OCI-LY1 (cell line): Measurements from ENCODE around the gene PI4KA.

ENCODE experiments used
- EZH2 ChIP-seq: fragments of 200-600 bp; sonication (generic), shearing (Covaris generic); IDR thresholded peaks from 2 replicates; pipeline ENCODE4 v1.8.0; 2017; ENCODE audit warnings: borderline replicate concordance, mixed run types, mild to moderate bottlenecking, antibody characterized with exemption, low read length, moderate library complexity, mixed read lengths
- TF ChIP-seq, protein P1 (sequence below): fragments of 200-600 bp; sonication (generic), shearing (Covaris generic); IDR thresholded peaks from 2 replicates; pipeline ENCODE4 v1.5.1; 2017; ENCODE audit warnings: mild to moderate bottlenecking, antibody characterized with exemption, low read length, moderate library complexity, mixed read lengths

DNA sequence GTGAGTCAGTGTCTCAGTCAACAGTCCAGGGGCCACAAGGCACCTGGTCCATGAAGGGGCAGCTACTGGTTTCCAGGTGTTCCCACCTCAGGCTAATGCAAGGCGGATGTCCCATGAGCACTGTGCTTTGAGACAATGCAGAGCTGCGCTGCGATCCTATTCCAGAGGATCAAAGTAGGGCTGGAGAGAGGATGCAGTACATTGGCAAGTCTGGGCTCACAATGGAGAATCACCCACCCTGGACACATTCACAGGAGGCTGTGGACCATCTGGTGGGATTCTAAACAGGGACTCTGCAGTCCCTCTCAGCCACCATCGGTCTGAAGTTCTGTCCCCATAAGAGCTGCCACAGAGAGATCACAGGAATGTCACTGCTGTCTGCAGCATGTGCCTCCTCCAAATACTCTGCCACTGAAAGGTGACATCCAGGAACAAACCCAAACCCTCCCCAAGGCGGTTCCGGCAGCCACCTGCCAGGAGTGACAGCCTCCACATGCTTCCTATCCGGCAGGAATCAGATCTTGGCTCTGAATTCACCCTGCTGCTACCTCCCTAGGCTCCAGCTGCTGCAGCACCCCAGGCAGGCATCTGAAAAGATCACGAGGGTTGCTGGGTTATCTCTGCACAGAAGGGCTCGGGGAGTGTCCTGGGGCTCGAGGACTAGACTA lies 130.0 kb downstream of the PI4KA start:
- TF ChIP-seq, protein P1, sequence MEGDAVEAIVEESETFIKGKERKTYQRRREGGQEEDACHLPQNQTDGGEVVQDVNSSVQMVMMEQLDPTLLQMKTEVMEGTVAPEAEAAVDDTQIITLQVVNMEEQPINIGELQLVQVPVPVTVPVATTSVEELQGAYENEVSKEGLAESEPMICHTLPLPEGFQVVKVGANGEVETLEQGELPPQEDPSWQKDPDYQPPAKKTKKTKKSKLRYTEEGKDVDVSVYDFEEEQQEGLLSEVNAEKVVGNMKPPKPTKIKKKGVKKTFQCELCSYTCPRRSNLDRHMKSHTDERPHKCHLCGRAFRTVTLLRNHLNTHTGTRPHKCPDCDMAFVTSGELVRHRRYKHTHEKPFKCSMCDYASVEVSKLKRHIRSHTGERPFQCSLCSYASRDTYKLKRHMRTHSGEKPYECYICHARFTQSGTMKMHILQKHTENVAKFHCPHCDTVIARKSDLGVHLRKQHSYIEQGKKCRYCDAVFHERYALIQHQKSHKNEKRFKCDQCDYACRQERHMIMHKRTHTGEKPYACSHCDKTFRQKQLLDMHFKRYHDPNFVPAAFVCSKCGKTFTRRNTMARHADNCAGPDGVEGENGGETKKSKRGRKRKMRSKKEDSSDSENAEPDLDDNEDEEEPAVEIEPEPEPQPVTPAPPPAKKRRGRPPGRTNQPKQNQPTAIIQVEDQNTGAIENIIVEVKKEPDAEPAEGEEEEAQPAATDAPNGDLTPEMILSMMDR: no peak
- TF ChIP-seq EZH2: no peak
